ENCODE data around the gene FLRT2.

Gene FLRT2, protein sequence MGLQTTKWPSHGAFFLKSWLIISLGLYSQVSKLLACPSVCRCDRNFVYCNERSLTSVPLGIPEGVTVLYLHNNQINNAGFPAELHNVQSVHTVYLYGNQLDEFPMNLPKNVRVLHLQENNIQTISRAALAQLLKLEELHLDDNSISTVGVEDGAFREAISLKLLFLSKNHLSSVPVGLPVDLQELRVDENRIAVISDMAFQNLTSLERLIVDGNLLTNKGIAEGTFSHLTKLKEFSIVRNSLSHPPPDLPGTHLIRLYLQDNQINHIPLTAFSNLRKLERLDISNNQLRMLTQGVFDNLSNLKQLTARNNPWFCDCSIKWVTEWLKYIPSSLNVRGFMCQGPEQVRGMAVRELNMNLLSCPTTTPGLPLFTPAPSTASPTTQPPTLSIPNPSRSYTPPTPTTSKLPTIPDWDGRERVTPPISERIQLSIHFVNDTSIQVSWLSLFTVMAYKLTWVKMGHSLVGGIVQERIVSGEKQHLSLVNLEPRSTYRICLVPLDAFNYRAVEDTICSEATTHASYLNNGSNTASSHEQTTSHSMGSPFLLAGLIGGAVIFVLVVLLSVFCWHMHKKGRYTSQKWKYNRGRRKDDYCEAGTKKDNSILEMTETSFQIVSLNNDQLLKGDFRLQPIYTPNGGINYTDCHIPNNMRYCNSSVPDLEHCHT

DNA sequence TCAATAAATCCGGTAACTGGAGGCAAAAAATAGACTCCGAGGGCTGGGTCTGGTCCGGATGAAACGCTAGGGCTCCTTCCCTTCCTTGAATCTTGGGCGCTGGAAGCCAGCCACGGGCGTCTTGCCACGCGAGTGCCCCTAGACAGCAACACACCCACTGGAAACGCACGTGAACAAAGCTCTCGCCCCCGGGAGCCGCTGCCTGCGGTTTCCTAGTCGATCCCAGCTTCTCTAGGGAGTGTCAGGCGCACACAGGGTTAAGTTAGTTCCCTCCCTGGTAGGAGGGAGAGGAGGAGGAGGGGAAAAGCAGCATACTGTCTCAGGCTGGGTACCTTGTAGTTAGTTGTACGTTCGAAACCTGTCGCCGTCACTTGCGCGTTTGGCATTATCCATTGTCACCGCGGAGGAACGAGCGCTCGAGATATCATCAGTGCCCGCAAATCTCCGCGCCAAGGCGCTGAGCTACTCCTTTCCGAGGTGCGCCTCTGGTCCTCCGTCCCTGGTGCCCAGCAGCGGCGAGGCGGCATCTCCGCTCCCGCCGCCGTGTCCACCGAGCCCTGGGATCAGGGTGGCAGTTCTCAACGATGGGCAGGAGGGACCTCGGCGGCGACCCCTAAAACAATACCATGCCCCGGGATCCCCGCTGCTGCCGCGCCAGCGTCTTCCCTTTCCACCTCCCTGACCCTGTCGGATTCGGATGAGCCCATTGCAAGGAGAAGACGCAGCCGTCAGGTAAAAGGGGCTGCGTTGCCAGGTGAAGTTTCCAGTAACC is at the start of gene FLRT2:
TSS of gene FLRT2 (plus strand) at position 342 of the 772 bp plus-strand sequence. CDS start 91,371 bp downstream, outside the sequence.
- DNase-seq = no peak

DNA sequence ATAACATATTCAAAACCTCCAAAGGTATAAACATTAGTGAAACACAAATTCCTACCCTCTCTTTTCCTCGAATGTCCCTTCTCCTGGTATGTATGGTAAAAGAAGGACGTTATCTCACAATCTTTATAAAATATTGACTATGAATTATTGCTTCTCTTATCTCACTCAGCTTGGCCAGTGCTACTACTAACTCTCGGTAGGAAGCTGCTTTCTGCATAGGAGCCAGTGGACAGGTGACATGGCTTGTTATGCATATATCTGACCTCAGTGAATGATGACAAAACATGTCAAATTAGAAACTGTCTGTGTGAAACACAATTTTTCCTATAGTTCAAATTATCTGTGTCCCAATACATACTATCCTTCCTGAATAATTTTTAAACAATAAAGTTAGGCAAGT is 48.5 kb upstream of the FLRT2 start:
- DNase-seq = no peak

DNA sequence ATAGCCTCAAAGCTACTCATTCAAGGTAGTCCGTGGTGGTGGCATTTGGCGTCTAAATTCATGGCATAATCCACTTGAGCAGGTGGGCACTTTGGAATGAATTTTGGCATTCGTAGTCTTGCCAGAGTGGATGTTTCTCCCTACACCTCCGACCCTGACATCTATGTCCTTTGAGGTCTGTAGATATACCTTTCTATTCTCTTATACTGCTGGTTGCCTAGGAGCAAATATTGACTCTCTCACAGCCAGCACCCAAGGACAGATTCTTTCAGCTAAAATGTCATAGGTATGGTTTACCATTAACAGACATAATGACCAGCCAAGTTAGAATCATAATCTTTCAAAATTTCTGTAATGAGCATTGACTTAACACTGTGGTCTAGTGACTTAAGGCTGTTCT is 47.4 kb upstream of the FLRT2 start:
- no peak for DNase-seq

DNA sequence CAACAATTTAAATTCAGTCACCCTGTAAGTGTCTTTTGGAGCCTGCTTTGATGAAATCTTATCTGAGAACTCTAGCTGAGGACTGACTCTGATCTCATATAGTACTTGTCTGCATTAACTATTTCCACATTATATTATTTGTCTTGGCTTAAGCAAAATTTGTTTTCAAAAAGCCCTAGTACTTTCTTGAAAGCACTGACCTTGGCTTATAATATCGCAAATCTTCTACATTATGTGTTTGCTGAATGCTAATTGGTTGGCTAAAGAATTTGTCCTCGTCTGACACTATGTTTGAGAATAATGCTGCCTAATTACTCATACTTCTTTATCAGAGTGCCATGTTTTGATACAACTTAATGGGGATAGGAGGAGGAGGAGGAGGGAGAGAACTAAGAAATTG is 46.9 kb upstream of the FLRT2 start:
- no peak for DNase-seq

DNA sequence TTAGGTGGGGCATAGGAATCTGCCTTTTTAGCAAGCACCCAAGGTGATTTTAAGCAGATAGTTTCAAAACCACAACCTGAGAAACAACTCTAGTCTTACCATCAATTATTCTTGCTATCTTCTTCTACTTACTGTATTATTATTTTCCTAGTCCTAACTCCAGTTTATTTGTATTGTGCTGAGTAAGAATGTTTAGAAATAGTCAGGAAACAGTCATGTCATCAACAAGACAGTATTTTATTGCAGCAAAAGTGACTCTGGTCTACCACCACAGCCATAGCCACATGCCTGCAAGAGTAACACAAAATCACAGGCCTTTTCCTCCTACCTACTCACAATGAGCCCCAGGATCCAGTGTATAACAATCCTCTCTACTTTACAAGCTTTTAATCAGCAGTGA is 46.3 kb upstream of the FLRT2 start:
- DNase-seq = no peak

DNA sequence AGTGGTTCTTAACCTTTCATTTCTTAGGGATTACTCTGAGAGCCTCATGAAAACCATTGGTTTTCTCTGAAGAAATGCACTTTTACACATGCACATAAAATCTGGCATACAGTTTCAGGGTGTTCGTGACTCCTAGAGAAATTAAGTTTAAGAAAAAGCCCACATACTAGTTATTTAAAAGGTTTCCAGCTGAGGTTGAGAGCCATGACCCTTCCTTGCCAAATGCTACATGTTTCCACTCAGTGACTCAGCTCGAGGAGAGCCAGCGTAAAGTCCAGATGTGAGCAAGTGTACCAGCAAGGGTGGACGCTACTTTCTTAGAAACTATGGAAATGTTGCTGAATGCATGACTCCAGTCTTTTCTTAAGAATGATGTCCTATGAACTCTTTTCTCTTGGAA is 42.7 kb upstream of the FLRT2 start:
- DNase-seq = no peak

DNA sequence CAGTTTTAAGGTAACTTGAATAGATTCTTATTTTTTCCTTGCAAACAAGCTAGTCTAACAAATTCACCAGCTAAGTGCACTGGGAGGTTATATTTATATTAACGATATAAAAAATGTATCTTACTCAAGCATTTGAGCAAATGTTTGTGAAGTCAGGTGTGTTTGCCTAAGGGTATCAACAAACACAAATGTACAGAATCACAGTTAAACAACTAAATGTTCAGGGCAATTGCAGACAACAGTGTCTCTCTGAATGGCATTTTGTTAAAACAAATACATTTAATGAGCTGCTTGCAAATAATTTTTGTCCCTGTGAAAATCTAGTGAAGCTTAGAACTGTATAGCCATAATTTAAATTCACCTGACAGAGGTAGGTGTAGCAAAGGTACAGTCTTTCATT is 28.2 kb upstream of the FLRT2 start:
- DNase-seq = no peak

DNA sequence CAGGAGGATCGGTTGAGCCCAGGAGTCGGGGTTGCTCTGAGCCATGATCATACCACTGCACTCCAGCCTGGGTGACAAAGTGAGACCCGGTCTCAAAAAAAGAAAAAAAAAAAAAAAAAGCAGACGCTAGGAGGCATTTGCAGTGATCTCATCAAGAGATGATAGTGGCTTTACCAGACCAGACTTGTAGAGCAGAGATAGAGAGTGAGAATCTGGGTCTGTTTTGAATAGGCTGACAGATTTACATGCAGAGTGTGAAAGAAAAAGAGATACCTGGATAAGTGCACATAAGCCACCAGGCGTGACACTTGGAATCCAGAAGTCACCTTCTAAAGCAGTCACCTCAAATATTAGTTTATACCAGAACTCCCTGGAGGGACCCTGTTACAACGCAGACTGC is 21.1 kb upstream of the FLRT2 start:
- DNase-seq = no peak

DNA sequence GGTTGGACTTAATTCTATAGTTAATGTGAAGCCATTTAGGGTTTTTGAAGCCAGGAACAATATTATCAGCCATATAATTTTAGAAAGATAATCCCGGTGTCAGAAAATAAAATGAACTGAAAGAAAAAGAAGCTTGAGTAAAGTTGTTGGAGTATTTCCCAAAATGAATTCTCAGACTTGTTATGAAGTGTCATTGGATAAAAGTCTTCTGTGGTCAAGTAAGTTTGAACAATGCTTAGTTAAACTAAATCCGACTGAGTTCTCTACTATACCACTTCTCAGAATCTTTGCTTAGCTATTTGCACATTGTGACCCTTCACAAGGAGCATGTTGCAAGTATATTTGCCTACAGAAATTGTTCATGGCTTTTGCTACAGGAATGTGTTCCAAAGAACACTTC is 17.5 kb upstream of the FLRT2 start:
- DNase-seq = no peak

DNA sequence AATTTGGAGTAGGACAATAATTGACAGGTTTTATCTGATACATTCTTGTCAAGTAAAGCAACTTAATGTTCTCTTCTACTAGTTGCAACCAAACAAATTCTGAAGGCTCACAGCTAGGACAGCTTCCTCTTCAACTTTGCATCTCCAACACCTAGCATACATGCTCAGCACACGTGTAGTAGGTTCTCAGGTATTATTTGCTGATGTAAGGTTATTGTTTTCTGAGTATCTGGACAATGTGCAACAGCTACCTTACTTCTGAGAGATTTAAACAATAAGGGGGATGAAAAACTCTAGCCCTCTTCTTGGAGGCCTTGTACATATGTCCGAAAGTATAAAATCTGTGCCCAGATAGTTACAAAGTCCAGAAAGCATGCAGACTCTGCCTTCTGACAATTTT is 15.5 kb upstream of the FLRT2 start:
- DNase-seq = no peak

DNA sequence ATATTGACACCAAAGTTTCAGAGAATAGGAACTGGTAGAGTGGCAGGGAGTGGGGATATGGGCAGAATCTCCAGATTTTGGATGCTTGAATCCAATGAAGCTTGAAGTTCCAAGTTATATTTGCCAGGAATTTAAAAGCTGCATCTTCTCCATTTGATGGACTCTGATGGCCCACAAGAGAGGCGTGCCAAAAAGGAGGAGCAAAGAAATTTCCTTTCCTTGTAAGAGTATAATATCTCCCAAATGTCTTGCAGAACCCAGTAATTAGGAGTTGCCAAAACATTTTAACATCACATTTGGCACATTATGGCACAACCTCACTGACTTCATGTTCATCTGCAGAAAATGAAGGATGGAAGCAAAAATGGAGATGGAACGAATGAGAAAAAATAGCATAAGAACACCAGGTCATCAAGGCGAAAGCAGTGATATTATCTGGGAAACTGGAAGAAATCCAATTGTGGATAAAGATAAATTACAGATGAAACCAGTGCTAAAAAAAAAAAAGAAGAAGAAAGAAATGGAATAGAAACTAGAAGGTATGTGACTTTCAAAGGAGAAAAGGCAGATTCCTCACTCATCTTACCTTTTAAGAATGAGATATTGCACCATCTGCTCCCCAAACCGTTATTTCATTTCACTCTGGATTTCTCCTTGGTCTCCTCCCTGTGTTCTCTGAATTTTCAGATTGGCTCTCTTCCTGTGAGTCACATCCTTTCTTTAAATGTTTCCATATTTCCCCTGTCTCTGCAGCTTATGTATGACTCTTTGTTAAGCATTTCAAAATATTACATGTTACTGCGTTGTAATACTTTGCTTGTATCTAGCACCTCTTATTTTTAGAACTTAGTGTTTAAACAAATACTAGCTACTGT is 13.5 kb upstream of the FLRT2 start:
- DNase-seq = no peak

DNA sequence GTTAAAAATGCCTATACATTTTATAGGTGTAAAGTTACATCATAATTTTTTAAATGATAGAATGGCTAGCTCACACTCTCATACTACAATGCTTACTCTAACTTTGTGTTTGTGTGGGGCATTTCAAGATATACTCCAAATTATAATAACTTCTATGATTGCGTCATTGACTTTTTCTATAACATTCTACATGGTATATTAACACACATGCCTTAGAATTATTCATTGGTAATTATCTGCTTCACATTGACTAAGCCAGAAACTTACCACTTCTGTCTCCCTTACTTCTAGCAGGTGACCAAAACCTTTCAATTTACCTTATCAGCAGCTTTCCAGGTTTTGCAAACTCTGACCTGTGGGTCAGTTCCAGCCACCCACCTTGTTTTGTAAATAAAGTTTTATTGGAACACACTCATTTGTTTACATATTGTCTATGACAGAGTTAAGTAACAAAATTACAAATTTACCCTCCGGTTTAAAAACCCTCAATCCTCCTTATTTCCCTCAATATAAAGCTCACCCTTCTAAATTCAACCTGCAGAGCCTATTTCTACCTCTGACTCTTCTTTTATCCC is 12.7 kb upstream of the FLRT2 start:
- no peak for DNase-seq

DNA sequence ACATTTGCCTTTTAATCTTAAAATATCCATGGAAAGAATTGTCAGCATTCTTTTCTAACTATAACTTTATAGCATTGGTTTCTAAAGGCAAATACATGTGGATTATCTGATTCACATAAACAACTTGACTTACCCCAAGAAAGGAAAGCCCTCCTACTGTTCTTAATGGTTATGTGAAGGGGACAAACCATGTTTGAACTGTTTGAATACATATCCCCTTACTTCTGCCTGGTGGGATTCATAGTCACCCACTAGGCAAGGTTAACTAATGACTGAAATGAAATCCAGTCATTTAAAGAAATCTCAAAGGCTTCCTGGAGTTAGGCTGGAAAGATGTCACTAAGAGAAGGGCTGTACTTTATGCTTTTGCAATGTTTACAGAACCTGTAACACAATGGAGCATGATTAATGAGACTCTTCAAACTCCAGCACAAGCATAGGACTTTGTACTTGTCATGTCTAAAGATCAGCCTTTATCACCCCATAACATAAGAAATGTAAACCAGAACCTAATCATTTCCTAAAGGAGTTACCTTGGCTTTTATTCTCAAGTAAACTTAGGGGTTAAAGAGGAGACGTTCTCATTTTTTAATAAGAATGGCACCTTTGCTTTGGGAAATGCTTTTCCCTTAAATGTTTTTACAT is 10.2 kb upstream of the FLRT2 start:
- DNase-seq = no peak

DNA sequence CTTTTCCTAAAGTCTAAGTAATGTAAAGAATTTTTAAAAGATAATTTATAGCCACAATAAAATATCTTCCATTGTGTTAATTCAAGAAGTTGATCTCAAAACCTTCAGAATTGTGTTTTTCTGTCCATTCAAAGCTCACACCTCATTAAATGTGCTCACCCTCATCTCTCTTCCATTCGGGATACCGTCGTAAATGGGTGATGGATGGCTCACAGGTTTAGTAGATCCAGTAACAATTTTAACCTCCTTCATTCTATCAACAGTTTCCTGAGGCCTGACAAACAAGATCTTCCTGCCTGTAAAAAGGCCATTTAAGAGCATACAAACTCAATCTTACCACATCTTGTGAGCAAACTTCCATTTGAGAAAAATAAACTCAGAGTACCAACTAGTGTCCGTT is 9.4 kb upstream of the FLRT2 start:
- DNase-seq = no peak

DNA sequence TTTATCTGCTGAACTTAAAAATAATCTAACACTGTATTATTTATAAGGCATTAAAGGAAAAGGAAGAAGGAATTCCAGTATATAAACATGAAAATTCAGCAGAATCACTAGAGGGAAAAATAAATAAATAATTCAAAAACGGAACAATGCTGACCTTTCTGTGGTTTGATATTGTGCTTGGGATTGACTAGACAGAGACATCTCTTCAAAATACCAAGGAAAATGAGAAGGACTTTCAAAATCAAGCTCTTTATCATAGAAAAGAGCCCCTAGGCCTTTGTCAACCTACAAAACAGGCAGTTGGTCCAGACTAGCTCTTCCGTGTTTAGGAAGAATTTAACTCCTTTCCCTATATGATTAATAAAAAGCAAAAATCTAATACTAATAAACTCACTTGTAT is 6.3 kb upstream of the FLRT2 start:
- DNase-seq = no peak

DNA sequence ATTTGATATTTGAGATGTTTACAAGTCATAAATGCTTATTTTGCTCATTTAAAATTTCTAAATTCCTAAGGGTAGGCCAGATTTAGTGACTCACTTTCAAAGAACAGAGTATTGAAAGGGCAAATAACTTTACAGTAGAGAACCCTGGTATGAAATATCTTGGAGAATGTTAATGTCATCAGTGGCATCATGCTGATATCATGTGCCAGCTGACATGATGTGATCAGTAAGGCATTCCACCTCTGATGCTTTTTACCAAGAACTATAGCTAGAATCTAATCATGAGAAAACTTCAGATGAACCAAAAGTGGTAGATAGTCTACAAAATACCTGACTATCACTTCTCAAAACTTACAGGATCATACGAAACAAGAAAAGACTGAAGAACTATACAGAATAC is 2.9 kb upstream of the FLRT2 start:
- no peak for DNase-seq

DNA sequence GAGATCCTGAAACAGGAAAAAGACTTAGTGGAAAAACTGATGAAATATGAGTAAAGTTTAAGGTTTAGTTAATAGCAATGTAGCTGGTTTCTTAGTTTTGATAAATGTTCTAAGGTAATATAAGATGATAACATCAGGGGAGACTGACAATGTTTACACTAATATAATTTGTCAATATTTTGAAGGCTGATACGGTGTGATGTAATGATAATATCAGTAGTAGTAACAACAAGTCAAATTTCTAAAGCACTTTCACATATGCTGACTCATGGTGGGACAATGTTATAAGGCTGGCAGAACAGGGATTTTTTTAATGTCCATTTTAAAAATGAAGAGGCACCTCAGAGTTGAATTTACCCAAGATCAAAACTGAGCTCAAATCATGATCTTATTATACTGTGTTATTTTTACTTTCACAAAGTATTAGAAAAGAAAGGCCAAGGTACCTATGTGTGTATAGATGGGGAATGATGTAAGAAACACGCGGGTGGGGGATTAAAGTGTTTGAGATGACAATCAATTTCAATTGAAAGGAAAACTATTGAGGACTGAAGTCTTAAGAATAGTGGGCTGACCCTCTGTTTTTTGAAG is 2.4 kb upstream of the FLRT2 start:
- no peak for DNase-seq

DNA sequence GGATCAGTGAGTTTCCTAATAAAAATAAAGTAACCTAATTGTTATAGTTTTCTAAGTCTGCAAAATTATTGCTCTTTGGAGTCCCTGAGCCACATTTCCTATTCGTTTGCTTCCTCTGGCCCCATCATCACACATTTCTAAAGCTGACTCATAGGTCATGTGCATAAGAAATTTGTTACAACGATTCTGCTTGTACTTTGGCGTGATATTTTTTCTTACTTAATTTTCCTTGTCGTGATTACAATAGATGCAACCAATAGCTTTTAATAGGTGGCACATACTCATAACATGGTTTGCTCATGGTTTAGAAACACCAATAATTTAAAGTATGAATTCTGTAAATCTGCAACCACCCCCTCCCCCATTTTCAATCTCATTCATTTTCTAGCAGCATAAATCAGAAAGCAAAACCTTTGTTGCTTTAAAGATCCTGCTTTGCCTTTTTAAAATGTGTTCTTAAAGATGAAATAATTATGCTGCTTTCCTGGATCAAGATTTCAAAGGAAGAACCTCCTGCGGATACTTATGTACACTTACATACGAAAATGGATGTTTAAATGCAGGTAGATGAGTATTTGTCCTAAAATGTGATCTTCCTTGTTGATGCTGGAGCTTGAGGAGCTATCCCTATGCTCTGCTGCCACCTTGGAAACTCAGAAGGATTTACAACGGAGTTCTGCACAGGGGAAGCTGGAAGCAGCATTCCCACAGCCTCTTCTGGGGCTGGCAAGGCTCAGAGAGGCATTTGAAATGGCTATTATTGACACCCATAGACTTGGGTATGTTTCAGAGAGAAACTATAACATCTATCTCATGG is 1.7 kb upstream of the FLRT2 start:
- no peak for DNase-seq

DNA sequence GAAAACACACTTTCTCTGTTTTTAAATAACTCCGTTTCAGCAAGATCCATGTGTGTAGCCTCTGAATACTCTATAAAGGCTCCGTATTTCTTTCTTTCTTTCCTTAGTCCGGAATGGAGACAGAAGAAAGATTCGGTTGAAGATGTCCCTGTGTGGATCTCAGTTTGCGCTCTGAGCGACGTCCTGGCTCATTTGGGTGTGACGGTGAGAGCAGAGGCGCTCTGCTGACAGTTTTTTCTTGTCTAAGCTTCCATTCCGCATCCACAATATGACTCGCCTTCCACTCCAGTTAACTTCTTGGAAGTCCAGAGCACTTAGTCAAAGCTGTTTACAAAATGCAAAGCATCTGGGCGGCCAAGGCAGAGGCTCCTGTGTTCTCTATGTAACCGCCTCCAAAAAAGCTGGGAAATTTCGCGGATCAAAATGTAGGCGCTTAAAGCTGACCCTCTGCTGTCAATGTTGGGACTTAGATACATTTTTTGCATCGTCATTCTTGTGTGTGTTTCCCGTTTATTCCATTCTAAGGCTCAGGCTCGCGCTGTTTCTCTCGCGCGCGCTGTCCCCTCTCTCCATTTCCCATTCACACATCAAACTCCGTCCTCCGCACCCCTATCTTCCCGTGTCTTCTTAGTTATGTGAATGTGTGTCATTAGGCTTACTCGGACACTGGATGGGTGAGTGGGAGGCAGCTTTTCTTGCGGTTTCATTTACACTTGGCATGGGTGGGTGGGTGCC is 880 bp upstream of the FLRT2 start:
- no peak for DNase-seq

DNA sequence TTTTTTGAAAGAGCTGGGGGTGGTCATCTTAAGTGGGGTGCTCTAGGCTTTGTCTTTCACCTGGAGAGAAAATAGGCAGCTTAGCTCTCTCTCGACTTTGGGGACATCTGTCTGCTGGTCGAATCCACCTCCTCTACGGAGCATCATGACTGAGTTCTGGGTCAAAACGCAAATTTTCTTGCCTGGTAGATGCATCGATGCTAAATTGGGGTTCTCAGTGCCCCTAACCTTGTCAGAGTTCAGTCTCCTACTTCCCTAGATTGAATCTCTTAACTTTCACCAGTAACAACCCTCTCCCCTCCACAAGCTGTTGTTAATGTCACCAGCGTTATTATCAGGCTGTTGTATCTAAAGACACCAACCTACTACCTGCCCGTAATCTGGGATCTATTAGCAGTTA is 682 bp downstream of the FLRT2 start:
- DNase-seq = no peak

All from NCI-H2029 (cell line).